K562 (cell line): Measurements from ENCODE around the gene TRIOBP. TPM values are rescaled to one million over a fixed set of nuclear protein-coding genes. Genes with fewer than 3 reads are reported as not detected.

Experiments
- BHLHE40 ChIP-seq: IDR thresholded peaks from 2 replicates; pipeline ENCODE4 v1.6.1; 2011; ENCODE audit warnings: low read length, improper control_type of control experiment
- CBX5 ChIP-seq: IDR thresholded peaks from 2 replicates; pipeline ENCODE4 v1.6.1; 2014; ENCODE audit warnings: low read depth, borderline replicate concordance
- KDM1A ChIP-seq, 2 experiments: fragments of 450-650 bp; IDR thresholded peaks; 2 replicates each; pipeline ENCODE4 v1.6.1; 2016; ENCODE audit warnings: mild to moderate bottlenecking in 2 of 2
- TEAD2 ChIP-seq: fragments of 450-650 bp; IDR thresholded peaks from 2 replicates; pipeline ENCODE4 v1.6.1; 2016; ENCODE audit warnings: missing genetic modification characterization, control low read depth, missing compliant biosample characterization
- TOE1 ChIP-seq, 2 experiments: fragments of 450-650 bp in 1 of 2; sonication (generic) in 1 of 2; formaldehyde crosslinking in 1 of 2; IDR thresholded peaks; 2 replicates each; pipeline versions ENCODE4 v1.7.1 to v1.8.0; 2016 to 2022; ENCODE audit warnings: borderline replicate concordance in 2 of 2, mild to moderate bottlenecking in 2 of 2, antibody characterized with exemption in 1 of 2, inconsistent platforms in 1 of 2, low read depth in 1 of 2, missing genetic modification reagents in 1 of 2, moderate library complexity in 1 of 2
- polyA plus RNA-seq, 8 experiments: library from polyadenylated mRNA; depleted of rRNA in 4 of 8; stranded (reverse) in 5 of 8; unstranded in 3 of 8; fragments of >200 nt; fragmentation: Nextera tagmentation in 2 of 8; fragmentation: Illumina TruSeq in 1 of 8; extraction: Ambion mirVana in 2 of 8; extraction: Trizol in 1 of 8; gene quantifications; 2 replicates each; pipeline versions ENCODE4 v1.2.1 to v1.2.3, GENCODE V29; 2011 to 2014; ENCODE audit warnings: inconsistent platforms in 1 of 8, missing spikeins in 1 of 8
- total RNA-seq, 7 experiments: library from RNA; depleted of rRNA in 6 of 7; stranded (reverse); fragments of >200 nt in 6 of 7; fragmentation: Illumina TruSeq in 2 of 7; extraction: Trizol in 2 of 7; gene quantifications; 2 replicates each; pipeline versions ENCODE4 v1.2.1 to v1.2.3, GENCODE V29; 2011 to 2021; ENCODE audit warnings: low replicate concordance in 1 of 7
- TF ChIP-seq, protein P1 (sequence below): sonication (generic); formaldehyde crosslinking; IDR thresholded peaks from 2 replicates; pipeline ENCODE4 v1.8.1; 2023; ENCODE audit warnings: mild to moderate bottlenecking, missing genetic modification reagents
- TF ChIP-seq, protein P2 (sequence below): sonication (generic); formaldehyde crosslinking; IDR thresholded peaks from 2 replicates; pipeline ENCODE4 v1.8.1; 2023; ENCODE audit warnings: mild to moderate bottlenecking, missing genetic modification reagents, moderate library complexity
- TF ChIP-seq, protein P3 (sequence below): sonication (generic); formaldehyde crosslinking; IDR thresholded peaks from 2 replicates; pipeline ENCODE4 v1.8.0; 2023; ENCODE audit warnings: missing genetic modification reagents, mild to moderate bottlenecking, borderline replicate concordance
- TF ChIP-seq, protein P4 (sequence below): fragments of 450-650 bp; formaldehyde crosslinking; IDR thresholded peaks from 2 replicates; pipeline ENCODE4 v1.4.0; 2020; ENCODE audit warnings: mild to moderate bottlenecking, moderate library complexity
- TF ChIP-seq, protein P5 (sequence below): fragments of 250-450 bp; sonication (Bioruptor Pico); IDR thresholded peaks from 2 replicates; pipeline ENCODE4 v1.5.0; 2020; ENCODE audit warnings: mild to moderate bottlenecking
- TF ChIP-seq, protein P6 (sequence below): fragments of 450-650 bp; IDR thresholded peaks from 2 replicates; pipeline ENCODE4 v1.6.1; 2017; ENCODE audit warnings: antibody characterized with exemption

The TRIOBP gene
- total and polyA plus RNA-seq, 9 of the 15 experiments (the other 6 are each of a cell fraction or from before 2014, with no cell fraction given): 0.24 to 13.8 (median 5.5) TPM

DNA sequence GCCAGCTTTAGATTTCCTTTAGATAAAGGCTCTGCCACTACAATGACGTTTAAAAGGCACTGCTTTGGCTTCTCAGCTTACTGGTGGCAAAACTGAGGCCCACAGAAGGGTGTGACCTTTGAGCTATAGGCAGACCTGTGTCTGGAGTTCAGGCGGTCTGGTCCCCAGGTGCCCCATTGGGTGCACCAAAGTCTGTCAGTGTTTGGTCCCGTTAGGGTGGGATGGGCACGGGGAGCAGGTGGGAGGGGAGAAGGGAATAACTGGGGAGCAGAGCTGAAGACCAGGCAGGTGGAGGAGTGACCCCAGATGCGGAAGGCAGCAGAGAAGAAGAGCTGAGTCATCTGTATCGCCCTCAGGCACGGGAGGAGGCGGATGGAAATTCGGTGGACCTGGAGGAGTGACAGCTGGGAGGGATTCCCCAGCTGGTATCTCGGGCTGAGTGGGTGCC lies 65.6 kb downstream of the TRIOBP start (continued):
- TF ChIP-seq, protein P1, sequence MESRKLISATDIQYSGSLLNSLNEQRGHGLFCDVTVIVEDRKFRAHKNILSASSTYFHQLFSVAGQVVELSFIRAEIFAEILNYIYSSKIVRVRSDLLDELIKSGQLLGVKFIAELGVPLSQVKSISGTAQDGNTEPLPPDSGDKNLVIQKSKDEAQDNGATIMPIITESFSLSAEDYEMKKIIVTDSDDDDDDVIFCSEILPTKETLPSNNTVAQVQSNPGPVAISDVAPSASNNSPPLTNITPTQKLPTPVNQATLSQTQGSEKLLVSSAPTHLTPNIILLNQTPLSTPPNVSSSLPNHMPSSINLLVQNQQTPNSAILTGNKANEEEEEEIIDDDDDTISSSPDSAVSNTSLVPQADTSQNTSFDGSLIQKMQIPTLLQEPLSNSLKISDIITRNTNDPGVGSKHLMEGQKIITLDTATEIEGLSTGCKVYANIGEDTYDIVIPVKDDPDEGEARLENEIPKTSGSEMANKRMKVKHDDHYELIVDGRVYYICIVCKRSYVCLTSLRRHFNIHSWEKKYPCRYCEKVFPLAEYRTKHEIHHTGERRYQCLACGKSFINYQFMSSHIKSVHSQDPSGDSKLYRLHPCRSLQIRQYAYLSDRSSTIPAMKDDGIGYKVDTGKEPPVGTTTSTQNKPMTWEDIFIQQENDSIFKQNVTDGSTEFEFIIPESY: no peak
- peak; percentile 90 for TF ChIP-seq BHLHE40
- TF ChIP-seq, protein P2, sequence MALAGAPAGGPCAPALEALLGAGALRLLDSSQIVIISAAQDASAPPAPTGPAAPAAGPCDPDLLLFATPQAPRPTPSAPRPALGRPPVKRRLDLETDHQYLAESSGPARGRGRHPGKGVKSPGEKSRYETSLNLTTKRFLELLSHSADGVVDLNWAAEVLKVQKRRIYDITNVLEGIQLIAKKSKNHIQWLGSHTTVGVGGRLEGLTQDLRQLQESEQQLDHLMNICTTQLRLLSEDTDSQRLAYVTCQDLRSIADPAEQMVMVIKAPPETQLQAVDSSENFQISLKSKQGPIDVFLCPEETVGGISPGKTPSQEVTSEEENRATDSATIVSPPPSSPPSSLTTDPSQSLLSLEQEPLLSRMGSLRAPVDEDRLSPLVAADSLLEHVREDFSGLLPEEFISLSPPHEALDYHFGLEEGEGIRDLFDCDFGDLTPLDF (CRISPR knock-in tag): no peak
- no peak for TF ChIP-seq TEAD2
- TF ChIP-seq KDM1A (IDR thresholded peaks at IDR 0.05): peak in 1 of 2 experiments; percentile 7; a peak in 1 of 4 replicates
- TF ChIP-seq, protein P3, sequence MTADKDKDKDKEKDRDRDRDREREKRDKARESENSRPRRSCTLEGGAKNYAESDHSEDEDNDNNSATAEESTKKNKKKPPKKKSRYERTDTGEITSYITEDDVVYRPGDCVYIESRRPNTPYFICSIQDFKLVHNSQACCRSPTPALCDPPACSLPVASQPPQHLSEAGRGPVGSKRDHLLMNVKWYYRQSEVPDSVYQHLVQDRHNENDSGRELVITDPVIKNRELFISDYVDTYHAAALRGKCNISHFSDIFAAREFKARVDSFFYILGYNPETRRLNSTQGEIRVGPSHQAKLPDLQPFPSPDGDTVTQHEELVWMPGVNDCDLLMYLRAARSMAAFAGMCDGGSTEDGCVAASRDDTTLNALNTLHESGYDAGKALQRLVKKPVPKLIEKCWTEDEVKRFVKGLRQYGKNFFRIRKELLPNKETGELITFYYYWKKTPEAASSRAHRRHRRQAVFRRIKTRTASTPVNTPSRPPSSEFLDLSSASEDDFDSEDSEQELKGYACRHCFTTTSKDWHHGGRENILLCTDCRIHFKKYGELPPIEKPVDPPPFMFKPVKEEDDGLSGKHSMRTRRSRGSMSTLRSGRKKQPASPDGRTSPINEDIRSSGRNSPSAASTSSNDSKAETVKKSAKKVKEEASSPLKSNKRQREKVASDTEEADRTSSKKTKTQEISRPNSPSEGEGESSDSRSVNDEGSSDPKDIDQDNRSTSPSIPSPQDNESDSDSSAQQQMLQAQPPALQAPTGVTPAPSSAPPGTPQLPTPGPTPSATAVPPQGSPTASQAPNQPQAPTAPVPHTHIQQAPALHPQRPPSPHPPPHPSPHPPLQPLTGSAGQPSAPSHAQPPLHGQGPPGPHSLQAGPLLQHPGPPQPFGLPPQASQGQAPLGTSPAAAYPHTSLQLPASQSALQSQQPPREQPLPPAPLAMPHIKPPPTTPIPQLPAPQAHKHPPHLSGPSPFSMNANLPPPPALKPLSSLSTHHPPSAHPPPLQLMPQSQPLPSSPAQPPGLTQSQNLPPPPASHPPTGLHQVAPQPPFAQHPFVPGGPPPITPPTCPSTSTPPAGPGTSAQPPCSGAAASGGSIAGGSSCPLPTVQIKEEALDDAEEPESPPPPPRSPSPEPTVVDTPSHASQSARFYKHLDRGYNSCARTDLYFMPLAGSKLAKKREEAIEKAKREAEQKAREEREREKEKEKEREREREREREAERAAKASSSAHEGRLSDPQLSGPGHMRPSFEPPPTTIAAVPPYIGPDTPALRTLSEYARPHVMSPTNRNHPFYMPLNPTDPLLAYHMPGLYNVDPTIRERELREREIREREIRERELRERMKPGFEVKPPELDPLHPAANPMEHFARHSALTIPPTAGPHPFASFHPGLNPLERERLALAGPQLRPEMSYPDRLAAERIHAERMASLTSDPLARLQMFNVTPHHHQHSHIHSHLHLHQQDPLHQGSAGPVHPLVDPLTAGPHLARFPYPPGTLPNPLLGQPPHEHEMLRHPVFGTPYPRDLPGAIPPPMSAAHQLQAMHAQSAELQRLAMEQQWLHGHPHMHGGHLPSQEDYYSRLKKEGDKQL (CRISPR knock-in tag): no peak
- TF ChIP-seq TOE1 (IDR thresholded peaks at IDR 0.05; ENCODE audit: borderline replicate concordance): no peak
- no peak for TF ChIP-seq TOE1 (CRISPR knock-in tag; IDR thresholded peaks at IDR 0.05; ENCODE audit: borderline replicate concordance, low read depth)
- no peak for TF ChIP-seq CBX5
- TF ChIP-seq, protein P4, sequence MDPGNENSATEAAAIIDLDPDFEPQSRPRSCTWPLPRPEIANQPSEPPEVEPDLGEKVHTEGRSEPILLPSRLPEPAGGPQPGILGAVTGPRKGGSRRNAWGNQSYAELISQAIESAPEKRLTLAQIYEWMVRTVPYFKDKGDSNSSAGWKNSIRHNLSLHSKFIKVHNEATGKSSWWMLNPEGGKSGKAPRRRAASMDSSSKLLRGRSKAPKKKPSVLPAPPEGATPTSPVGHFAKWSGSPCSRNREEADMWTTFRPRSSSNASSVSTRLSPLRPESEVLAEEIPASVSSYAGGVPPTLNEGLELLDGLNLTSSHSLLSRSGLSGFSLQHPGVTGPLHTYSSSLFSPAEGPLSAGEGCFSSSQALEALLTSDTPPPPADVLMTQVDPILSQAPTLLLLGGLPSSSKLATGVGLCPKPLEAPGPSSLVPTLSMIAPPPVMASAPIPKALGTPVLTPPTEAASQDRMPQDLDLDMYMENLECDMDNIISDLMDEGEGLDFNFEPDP (CRISPR knock-in tag): no peak
- TF ChIP-seq, protein P5, sequence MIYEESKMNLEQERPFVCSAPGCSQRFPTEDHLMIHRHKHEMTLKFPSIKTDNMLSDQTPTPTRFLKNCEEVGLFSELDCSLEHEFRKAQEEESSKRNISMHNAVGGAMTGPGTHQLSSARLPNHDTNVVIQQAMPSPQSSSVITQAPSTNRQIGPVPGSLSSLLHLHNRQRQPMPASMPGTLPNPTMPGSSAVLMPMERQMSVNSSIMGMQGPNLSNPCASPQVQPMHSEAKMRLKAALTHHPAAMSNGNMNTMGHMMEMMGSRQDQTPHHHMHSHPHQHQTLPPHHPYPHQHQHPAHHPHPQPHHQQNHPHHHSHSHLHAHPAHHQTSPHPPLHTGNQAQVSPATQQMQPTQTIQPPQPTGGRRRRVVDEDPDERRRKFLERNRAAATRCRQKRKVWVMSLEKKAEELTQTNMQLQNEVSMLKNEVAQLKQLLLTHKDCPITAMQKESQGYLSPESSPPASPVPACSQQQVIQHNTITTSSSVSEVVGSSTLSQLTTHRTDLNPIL: no peak
- TF ChIP-seq, protein P6, sequence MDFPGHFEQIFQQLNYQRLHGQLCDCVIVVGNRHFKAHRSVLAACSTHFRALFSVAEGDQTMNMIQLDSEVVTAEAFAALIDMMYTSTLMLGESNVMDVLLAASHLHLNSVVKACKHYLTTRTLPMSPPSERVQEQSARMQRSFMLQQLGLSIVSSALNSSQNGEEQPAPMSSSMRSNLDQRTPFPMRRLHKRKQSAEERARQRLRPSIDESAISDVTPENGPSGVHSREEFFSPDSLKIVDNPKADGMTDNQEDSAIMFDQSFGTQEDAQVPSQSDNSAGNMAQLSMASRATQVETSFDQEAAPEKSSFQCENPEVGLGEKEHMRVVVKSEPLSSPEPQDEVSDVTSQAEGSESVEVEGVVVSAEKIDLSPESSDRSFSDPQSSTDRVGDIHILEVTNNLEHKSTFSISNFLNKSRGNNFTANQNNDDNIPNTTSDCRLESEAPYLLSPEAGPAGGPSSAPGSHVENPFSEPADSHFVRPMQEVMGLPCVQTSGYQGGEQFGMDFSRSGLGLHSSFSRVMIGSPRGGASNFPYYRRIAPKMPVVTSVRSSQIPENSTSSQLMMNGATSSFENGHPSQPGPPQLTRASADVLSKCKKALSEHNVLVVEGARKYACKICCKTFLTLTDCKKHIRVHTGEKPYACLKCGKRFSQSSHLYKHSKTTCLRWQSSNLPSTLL: no peak
